Limb (tissue), 2 donors: Measurements from ENCODE around the gene AKAP11.
"Not testable (repeated sequence)": the region's sequence is repeated elsewhere in the genome, so short reads cannot be mapped to it uniquely, and the experiment has no call there.

Source experiments
- DNase-seq, 2 donors: peaks; one replicate each; pipeline ENCODE4 v3.0.0-alpha.2; 2016; ENCODE audit errors: extremely low spot score in 2 of 2

The AKAP11 gene, protein sequence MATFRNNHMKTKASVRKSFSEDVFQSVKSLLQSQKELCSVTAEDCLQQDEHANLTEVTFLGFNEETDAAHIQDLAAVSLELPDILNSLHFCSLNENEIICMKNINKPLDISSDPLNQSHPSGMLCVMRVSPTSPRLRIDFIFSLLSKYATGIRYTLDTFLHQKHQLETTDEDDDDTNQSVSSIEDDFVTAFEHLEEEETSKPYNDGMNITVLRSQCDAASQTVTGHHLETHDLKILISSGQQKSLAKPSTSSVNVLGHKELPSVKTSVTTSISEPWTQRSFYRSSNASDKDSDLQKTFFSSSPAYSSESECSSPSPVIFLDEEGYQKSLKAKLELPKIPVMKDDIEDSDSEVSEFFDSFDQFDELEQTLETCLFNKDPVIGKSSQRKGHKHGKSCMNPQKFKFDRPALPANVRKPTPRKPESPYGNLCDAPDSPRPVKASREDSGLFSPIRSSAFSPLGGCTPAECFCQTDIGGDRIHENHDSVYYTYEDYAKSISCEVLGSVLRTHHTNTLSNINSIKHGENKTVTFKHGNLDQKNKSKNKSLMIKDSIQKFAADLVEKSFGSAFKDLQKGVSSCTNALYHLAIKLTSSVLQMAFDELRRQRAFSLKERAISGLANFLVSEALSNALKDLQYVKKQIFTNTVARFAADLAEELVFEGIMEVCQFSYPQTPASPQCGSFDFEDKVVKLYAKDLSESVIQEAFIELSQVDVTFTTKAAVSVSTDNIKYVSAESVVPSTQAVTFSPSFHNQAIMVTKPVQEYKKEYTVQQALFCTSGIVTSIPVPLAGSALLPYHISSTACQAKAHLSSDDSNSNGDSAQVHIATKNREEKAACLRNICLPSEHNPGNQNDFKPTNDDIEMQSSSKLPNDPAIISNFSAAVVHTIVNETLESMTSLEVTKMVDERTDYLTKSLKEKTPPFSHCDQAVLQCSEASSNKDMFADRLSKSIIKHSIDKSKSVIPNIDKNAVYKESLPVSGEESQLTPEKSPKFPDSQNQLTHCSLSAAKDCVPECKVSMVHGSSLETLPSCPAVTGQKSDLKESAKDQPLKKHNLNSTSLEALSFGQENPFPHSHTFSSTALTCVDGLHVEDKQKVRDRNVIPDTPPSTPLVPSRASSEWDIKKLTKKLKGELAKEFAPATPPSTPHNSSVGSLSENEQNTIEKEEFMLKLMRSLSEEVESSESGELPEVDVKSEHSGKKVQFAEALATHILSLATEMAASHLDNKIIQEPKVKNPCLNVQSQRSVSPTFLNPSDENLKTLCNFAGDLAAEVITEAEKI (N-terminal part only)

DNA sequence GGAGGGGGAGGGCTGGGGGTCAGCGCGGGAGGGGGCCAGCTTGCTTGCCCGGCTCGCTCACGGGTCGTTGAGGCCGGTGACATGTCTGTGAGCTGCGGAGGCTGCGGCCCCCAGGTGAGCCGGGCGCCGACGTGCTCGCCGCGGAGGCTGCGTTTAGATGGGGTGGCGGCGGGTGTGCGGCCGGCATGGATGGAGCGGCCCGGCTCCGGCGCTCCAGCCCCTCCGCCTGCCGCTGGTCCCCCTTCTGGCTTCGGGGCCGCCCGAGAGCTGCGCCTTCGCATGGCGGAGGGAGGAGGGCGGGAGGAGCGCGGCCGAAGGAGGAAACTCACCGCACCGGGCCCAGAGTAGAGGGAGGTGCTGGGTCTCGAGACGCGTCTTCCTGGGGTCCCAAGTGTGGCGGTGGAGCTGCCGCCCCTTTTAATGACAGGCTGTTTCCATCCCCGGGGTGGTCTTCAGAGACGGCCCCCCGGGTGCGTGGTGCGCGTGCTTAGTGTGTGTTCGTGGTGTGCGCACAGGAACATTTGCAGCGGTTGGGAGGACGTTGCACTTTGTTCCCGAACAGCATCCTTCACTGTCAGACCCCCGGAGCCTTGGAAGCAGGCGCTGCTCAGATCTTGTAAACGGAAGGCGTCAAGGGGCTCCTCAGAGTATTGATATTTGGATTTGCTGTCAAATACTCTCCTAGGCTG, at the start of gene AKAP11:
Gene AKAP11 (plus strand): TSS at position 38 of the 689 bp plus-strand sequence. CDS start 14,197 bp downstream, outside the sequence.
- peak; percentile 57 to 84 for DNase-seq

DNA sequence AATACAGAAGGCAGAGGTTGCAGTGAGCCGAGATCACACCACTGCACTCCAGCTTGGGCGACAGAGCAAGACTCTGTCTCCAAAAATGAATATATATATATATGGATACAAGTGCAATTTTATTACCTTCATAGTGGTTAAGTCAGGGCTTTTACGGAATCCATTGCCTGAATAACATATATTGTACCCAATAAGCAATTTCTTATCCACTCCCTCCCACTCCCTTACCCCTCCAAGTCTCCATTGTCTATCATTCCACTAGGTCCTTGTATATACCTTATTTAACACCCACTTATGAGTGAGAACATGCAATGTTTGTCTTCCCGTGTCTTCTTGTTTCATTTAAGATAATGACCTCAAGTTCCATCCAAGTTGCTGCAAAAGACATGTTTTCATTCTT, 48.3 kb upstream of the AKAP11 start:
- no peak for DNase-seq

DNA sequence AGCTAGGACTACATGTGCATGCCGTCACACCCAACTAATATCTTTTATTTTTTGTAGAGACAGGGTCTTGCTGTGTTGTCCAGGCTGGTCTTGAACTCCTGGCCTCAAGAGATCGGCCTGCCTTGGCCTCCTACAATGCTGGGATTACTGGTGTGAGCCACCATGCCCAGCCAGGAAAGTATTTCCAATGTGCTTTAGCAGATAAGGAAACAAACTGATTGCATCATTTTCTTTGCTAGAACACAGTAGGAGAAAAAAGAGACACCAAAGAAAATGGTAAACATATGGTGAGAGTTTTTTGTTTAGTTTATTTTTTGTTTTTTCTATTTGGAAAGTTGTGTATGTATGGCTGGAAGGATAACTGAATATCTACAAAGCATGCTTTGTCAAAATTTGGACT, 46.9 kb upstream of the AKAP11 start:
- no peak for DNase-seq

DNA sequence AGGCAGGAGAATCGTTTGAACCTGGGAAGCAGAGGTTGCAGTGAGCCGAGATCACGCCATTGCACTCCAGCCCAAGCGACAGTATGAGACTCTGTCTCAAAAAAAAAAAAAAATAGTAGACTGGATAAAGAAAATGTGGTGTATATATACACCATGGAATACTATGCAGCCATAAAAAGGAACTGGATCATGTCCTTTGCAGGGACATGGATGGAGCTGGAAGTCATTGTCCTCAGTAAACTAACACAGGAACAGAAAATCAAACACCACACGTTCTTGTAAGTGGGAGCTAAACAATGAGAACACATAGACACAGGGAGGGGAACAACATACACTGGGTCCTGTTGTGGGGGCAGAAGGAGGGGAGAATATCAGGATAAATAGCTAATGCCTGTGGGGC, 45.2 kb upstream of the AKAP11 start:
- DNase-seq = not testable (repeated sequence)

DNA sequence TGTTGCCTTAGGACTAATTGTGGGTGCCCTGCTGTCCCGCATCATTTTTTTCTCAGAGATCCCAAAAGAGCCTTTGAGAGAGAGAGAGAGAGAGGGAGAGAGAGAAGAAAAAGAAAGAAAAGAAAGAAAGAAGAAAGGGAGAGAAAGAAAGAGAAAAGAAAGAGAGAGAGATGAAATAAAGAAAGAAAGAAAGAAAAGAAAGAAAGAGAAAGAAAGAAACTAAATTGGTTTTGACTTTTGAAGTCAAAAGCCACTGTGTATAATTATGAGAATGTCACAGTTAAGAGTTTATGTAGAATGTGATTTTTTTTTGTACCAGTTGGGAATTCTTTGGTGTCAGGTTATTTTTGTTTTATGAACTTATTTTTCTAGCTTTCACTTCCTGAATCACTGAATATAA, 43.4 kb upstream of the AKAP11 start:
- no peak for DNase-seq

DNA sequence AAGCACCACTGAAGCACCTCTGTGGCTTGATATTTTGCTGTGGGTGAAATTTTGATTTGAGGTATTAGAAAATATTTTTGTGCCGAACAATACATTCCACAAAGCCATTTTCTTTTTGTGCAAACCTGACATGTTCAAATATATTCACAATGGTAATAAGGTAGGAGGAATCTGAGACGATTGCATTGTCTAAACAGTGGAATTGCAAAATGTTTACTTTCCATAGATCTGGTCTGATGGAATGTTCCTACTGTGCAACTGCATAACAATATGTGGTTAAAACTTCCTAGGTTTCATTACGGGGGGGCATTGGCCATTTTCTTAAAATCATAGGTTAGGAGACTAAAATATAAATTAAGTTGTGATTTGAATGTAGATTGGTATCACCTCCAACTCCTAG, 42.7 kb upstream of the AKAP11 start:
- no peak for DNase-seq

DNA sequence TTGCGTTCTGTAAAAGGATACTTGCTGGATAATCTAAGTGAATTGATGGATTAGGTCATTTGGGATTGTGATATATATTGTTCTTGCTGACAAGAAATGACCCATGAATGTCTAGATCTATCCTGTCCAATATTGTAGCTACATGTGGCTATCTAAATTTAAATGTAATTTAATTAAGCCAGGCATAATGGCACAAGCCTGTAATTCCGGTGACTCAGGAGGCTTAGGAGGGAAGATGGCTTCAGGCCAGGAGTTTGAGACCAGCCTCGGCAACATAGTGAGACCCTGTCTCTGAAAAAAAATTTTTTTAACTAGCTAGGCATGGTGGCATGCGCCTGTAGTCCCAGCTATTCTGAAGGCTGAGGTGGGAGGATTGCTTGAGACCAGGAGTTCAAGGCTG, 39.3 kb upstream of the AKAP11 start:
- no peak for DNase-seq

DNA sequence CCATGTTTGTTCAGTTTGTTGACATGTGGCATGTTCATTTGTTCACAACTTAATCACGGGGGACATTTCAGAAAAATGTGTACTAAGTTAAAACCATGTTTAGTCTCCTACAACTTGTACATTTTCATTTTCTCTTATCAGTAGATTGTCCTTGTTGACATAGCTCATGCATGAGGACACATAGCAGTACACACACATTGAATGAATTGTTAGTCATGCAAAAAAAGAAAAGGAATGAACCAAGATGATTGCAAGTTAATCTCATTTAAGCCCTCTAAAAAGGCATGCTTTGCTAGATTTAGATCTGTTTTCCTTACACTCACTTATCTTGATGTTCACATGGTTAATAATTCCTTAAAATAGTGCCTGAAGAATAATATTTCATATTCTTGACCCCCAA, 38.2 kb upstream of the AKAP11 start:
- DNase-seq = no peak

DNA sequence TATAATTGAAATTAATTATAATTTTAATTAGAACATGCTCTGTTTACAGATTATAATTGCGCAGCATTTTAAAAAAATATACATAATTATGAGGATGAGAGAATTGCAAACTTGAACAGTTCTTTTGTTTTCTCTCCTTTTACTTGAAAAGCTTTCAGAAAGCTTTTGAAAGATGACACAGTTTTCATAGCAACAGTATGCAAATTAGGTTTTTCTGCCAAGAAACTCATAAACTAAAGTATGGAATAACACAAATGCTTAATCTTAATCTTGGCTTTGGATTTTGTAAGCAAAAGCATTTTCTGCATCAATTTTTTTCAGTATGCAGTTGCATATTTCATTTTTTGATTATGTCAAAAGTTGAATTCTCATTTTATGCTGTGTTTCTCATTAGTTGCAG, 32.8 kb upstream of the AKAP11 start:
- no peak for DNase-seq

DNA sequence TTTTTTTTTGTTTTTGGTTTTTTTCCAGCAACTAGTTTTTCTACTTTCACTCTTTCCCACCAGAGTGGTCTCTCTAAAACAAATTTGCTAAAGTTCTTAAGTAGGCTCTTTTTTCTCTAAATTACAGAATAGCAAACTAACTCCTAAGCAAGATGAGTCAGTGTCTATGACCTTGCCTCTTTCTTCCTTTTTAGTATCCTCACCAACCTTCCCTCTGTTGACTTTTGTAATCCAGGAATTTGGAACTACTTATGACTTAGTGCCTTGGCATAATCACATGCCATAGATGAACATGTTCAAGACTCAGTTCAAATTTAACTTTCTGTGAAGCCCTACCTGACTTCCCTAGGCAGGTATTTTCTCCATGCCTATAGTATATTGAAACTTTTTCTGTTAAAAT, 32.3 kb upstream of the AKAP11 start:
- no peak for DNase-seq

DNA sequence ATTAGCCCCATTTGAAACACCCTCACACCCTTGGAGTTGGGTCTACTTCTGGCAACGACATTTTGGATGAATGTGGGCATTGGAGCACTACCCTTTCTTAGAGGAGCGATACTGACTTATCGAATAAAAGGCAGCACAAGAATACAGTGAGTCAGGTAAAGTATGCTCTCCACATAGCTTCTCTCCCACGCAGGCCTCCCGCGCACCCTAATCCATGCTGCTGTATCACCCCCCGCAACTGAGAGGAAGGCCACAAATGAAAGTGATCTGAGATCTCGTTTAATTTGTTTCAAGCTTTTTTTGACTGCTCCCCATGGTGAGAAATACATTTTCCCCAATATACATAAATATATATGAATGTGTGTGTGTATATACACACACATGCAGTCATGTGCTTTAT, 25.4 kb upstream of the AKAP11 start:
- no peak for DNase-seq

DNA sequence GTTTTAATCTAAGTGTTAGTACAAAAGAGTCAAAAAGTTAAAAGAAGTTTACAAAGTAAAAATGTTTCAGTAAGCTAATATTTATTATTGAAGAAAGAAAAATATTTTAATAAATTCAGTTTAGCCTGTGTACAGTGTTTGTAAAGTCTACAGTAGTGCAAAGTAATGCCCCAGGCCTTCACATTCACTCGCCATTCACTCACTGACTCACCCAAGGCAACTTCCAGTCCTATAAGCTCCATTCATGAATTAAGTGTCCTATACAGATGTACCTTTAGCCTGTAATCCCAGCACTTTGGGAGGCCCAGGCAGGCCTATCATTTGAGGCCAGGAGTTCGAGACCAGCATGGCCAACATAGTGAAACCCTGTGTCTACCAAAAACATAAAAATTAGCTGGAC, 24.1 kb upstream of the AKAP11 start:
- DNase-seq = no peak

DNA sequence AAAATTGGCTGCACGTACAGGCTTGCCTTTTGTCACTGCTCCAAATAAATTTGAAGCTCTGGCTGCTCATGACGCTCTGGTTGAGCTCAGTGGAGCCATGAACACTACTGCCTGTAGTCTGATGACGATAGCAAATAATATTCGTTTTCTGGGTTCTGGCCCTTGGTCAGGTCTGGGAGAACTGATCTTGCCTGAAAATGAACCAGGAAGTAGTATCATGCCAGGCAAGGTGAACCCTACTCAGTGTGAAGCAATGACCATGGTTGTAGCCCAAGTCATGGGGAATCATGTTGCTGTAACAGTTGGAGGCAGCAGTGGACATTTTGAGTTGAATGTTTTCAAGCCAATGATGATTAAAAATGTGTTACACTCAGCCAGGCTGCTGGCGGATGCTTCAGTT, 16.1 kb upstream of the AKAP11 start:
- no peak for DNase-seq

DNA sequence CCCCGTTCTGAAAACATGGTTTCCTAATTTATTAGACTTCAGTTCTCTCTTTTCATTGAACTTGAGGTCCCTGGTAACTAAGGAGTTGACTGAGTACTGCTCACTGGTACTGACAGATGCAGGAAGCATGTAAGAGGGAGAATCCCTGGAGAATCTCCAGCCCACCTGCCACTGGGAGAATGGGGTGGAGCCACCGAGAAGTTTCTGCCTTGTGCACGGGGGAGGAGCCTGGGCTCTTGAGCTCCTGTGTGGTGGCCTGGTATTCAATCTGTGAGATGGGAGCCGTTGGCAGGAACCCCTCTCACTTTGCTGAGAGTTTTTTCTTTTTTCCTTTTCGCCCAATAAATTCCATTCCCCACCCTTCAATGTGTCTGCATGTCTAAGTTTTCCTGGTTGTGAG, 13.2 kb upstream of the AKAP11 start:
- no peak for DNase-seq

DNA sequence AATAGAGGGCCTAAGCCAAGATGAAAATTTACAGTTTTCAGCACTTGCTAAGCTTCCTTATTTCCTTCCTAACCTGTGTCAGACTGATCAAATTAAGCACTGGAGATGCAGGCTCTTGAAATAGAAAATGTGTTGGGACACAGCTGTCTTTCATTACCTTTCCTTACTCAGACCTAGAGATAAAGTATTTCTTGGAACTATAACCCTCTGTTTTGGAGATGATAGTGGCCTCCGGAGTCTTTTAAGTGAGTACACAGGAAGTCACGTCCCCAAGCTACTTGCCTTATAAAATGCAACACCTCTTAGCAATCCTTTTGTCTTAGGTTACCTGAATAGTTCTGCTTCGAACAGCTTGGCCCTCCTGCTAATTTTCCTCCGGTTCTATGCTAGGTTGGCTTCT, 12.4 kb upstream of the AKAP11 start:
- DNase-seq = no peak

DNA sequence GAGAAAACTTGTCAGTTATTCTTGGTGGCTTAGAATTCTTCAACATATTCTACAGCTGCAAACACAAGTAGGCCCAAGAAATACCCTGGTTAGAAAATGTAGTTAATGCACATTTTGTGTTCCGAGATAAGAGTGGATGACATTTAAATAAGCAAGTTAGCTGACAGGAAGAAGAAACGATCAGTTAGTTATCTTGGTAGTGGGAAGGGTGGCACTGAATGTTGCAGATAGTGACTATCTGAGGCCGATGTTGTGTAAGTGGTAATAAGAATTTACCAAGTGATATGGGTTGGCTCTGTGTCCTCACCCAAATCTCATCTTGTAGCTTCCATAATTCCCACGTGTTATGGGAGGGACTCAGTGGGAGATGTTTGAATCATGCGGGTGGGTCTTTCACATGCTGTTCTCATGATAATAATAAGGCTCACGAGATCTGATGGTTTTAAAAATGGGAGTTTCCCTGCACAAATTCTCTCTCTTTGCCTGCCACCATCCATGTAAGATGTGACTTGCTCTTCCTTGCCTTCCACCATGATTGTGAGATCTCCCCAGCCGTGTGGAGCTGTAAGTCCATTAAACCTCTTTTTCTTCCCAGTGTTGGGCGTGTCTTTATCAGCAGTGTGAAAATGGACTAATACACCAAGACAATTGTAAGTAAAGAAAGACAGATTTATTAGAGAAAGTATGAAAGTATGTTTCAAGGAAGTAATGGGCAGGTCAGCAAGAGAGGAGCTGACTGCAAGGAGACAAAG, 10.9 kb upstream of the AKAP11 start:
- no peak for DNase-seq

DNA sequence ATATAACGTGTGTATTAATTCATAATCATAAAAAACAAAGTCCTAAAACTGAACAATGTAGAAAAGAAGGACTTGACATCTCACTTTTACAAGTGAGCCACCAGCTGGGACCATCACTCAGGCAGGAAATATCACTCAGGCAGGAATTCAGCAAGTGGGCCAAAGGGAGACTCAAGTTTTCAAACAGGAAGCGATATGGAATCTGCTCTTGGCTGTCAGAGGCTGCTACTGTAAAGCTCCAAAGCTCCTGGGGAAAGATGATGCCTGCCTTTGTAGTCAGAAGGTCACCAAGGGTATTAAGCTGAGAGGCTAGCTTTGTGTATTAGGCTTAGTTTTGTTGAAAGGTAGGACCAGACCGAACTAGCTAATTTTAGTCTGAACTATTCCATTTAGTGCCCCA, 5.5 kb upstream of the AKAP11 start:
- DNase-seq = peak; percentile 36 to 43

DNA sequence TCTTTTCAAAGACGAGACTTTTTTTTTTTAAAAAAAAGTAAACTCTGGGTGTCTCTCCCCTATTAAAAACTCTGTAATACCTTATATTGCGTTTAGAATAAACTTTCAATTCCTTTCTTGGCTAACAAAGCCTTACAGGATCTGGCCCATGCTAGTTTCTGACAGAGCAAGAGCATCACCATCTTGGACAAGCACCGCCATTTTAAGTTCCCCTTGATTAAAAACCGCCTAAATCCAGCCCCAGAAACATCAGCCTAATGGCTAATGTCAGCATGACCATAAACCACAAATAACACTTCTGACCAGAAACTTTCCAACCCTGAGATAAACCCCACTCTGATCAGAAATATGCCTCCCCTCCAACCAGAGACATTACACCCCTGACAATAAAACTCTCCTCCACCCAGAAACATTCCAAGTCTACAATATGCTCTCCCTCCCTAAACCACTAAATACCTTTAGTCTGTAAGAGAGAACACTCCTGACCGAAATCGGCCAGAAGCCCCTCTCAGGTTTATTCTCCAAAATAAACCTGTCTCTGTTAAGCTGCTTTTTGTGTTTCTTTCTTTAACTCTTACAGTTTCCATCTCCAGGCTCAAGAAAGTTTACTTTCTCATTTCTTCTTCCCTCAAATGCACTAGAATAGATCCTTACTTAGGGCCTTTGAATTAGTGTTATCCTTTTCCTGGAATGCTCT, 1.6 kb upstream of the AKAP11 start:
- DNase-seq = no peak

DNA sequence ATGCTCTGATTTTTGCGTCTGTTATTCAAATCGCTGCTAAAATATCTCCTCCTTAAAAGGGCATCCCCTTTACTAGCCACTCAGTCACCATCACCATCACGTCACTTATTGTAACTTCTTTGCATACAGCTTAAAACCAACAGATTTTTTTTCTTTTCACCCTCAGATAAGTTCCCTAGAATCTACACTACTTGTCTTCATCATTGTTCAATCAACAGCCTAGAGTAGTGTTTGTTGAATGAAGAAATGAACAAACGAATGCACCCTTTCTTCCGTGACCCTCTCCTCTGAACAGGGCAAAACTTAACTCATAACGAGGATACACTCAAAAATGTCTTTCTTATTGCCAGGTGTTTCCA, 1.1 kb upstream of the AKAP11 start:
- DNase-seq = no peak
